Inflammatory macrophage treated with lipopolysaccharide for 4 hours (primary cell): ENCODE data around the gene SYPL1.
"Not testable (repeated sequence)": the region's sequence is repeated elsewhere in the genome, so short reads cannot be mapped to it uniquely, and the experiment has no call there.

Experiments
- DNase-seq: peaks from one replicate; pipeline ENCODE4 v3.0.0-alpha.2; 2020

The SYPL1 gene

GRCh38 chr7:106112118-106112971, at the start of gene SYPL1:
TSS of gene SYPL1 (minus strand) at chr7:106112312. CDS start at chr7:106112208, 104 bp downstream.
- DNase-seq = peak; percentile 88

GRCh38 chr7:106155027-106155426, 42.9 kb upstream of the SYPL1 start:
- no peak for DNase-seq

GRCh38 chr7:106153891-106154449, 41.9 kb upstream of the SYPL1 start:
- DNase-seq = peak; percentile 62

DNA sequence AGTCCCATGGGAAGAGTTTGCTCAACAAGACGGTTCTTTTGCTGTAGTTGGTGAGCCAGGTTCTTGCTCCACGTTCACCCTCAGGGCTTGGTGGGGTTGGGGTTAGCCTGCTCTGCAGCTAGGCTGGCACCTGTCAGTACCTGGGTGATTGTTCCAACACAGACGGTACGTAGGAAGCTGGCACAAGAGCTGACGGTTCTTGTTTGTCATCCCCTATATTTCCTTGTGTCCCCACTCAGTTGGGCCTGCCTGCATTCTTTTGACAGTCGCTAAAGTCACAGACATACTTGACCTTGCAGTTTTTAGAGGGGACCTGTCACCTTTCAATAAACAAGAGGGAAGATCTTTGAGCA, 40.2 kb upstream of the SYPL1 start:
- DNase-seq = no peak

DNA sequence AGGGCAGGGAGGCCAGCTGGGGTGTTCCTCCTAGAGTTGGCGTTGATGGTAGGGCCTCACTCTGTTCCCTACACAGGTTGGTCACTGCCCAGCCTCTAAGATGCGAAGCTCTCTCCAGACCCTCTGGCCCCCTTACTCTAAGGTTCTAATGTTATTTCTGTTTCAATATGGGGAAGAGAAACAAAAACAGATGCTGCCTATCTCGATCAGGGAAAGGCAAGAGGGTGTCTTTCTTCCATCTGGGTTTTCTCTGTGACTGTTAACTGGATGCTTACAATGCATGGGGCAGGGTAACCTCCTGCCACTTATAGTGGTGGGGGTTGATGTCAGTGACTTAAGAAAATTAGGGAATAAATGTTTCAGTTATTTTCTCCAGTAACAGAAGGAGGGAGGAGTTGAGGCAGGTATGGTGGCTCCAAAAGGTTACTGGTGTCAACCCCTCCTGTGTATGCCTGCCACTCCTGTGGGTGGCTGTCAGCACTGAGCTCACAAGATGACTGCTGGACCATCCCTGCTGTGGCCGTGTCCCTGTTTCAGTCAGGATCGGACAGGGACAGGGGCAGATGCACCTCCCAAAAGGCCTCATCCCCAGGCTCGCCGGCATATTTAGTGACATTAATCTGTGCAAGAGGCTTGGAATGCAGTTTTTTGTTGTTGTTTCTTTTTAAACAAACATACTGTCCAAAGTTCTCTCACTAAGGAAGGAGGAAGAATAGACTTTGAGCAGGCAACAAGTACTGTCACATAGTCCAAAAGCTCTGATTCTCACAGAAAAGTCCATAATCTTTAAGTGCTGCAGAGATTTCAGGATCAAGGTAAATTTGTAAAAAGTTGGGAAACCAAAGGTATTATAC, 39.6 kb upstream of the SYPL1 start:
- no peak for DNase-seq

- DNase-seq = no peak
Observed at GRCh38 chr7:106143711-106144337, 31.7 kb upstream of the SYPL1 start.

DNA sequence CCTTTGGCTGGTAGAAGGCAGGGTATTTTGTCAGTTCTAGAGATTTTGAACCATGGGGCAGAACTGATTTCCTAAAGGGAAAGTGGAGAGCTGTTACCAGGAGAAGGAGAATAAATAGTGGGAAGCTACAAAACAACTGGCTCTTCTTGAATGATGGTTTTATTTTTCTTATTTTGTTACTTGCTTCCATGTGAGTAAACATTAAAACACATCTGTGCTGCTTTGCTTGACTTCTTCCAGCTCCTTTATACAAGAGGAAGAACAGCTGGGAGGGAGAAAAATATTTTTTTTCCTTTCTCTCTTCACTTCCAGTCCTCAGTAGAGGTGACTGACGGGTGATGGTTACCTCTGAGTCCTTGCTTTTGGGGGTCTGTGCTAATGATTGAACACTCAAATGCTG, 30.0 kb upstream of the SYPL1 start:
- no peak for DNase-seq

- DNase-seq = no peak
Observed at GRCh38 chr7:106140406-106141173, 28.5 kb upstream of the SYPL1 start.

DNA sequence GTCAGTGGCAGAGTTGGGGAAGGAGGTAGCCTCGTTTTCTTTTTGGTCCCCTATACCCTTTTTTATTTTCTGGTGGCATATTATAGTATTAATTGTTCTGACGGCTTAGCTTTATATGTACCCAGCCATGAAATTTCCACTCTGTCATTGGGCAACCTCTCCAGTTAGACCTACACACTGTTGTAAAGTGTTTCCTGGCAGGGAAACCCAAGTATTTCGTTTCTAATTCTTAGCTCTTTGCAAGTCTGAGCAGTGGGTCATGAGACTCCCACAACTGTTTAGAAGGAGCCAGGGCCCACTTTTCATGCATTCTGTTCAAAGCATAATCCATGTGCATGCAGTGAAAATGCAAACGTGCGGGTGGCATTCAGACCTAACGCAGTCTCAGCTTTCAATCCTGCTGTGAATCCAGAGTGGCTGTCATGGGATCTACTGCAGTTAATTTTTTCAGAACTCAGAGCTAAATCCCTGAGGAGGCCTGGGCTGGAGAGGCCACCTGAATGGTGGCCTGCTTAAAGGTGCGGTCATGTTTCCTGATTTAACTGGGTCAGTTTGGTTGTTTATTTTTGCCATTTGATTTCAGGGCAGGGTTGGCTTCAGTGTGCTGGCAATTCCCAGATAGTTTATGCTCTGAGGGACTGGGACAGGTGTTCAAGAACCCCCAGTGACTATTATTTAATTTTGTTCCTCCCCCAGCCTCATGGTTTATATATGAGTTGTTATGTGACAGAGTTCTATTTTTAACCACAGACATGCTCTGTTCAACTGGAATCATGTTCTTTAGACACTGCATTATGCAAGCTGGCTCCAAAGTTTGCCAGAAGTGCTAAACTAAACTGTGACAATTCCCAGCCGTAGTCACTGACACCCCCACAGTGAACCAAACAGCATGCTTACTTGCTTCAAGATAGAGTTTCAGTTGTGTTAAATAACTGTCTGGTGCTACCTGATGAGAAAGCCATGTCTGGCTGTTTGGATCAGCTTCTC, 27.4 kb upstream of the SYPL1 start:
- no peak for DNase-seq

DNA sequence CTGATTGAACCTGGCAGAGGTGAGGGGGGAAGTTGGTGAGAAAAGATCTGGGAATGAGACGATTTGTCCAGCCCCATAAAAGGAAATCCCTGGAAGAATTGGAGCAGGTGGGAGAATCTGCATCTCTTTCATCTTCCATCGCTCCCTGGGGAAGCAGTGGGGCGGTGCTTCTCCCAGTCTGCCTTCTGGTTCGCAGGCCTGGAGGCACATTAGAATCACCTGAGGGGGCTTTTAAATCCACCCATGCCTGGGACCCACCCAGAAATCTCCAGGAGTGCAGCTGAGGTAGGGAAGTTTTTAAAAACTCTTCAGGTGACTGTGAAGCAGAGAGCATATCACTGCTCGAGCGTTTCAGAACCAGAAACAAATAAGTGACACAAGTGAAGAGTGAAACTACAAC, 26.7 kb upstream of the SYPL1 start:
- no peak for DNase-seq

GRCh38 chr7:106138181-106138580, 26.1 kb upstream of the SYPL1 start:
- not testable (repeated sequence) for DNase-seq

GRCh38 chr7:106134241-106134640, 22.1 kb upstream of the SYPL1 start:
- no peak for DNase-seq

- DNase-seq = no peak
Observed at GRCh38 chr7:106129291-106129690, 17.2 kb upstream of the SYPL1 start.

DNA sequence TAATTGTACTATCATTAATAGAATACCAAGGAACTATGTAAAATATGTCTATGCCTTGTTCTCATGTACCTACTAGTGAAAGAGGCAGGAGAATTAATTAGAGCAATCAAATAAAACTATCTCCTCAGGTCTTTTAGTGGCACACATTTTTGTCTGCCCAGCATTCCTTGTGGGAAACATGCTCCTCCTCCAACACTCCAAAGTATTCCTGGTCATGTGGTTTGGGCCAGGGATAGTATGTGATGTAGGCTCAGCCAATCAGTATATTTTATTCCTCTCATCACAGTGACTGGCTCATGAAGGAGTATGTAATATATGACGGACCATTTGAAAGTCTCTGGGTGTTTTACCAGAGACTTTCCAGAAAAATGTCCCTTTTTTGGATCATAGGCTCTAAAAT, 16.7 kb upstream of the SYPL1 start:
- no peak for DNase-seq

DNA sequence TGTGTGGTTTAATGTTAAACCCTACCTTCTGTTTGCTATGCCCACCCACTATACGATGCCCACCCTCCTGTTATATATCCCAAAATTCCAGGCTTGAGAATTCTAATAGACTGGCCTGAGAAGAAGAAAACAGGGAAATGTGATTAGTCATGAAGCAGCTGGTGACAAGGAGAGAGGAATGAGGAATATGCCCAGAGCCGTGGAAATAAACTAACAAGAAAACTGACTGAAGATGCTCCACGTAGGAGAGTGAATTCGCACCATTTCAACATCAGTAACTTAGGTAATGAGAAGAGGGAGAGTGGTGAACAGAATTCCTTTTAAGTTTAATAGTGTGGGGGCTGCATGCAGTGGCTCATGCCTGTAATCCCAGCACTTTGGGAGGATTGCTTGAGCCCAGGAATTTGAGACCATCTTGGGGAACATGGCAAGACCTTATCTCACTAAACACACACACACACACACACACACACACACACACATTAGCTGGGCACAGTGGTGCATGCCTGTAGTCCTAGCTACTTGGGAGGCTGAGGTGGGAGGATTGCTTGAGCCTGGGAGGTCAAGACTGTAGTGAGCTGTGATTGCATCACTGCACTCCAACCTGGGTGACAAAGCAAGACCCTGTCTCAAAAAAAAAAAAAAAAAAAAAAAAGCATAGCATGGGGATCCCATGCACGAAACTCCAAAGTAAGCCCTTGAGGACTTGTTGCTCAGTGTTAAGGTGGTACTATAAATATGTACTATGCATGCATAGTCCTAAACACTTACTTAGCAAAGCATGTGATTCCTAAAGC, 16.1 kb upstream of the SYPL1 start:
- DNase-seq = no peak

DNA sequence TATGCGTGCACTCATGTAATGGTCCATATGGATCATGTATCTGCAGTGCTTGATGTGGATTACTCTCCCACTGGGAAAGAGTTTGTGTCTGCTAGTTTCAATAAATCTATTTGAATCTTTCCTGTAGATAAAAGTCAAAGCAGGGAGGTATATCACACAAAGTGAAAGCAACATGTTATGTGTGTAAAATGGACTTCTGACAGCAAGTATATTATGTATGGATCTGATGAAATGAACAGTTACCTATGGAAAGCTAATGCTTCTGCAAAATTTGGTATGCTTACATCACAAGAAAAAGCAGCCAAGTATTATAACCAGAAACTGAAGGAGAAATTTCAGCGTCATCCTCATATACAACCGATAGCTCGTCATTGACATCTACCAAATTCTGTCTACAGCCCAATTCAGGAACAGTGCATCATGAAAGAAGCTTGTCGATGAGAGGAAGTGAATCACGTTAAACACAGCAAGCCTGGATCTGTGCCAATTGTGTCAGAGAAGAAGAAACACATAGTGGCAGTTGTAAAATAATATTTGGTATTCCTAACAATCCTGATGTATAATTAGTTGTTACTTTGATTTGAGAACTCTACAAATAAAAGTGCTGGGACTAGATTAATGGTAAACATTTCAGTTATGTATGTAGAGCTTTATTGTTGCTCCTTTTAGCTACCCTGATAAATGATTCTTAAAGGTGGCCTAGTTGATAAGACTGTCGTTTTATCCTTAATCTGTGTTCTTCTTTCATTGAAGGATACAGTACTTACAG, 14.2 kb upstream of the SYPL1 start:
- peak; percentile 83 for DNase-seq

DNA sequence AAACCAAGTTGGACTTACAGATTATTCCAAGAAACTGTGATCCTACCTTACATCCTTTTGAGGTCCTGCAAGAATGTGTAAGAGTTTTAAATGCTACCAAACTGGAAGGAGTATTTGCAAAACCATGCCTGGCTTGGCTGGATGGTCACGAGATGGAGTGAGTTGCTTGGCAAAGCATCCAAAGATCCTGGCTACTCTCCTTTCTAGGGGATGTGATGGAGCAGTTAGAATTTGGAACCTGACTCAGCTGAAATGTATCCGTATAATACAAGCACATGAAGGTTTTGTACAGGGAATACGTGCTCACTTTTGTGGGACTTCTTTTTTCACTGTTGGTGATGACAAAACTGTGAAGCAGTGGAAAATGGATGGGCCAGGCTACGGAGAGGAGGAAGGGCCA, 13.3 kb upstream of the SYPL1 start:
- DNase-seq = no peak

DNA sequence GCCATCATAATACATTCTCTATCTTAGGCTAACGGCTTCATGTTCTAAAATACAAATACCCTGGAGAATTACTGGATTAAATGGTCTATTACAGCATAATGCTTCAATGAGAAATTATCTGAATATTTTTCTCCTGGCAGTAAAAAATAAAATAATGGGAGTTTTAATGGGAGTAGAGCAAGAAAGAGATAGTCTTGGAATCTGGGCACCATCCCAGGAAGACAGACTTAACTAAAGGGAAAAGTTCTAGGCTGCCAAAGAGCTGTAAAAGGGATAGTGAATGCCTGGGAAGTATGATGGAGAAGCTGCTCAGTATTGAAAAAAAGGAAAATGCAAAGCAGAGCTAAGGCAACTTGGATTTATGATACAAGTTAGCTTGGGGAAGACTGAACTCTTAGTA, 12.1 kb upstream of the SYPL1 start:
- no peak for DNase-seq

GRCh38 chr7:106122713-106123112, 10.6 kb upstream of the SYPL1 start:
- no peak for DNase-seq
